Activated naive CD4-positive, alpha-beta T cell treated with anti-CD3 and anti-CD28 coated beads, Interleukin-2, amount 50 U/mL, for 72 hours (primary cell): ENCODE data around the gene P2RX7. TPM values are rescaled to one million over a fixed set of nuclear protein-coding genes. Genes with fewer than 3 reads are reported as not detected.

Experiments
- ATAC-seq, 2 donors: fragments of 150-1000 bp; cut with Tn5 transposase; 2 replicates each; pipeline ENCODE4 v1.10.0; 2021; ENCODE audit warnings: mild to moderate bottlenecking in 2 of 2, moderate library complexity in 2 of 2
- DNase-seq, 2 donors: peaks; one replicate each; pipeline ENCODE4 v3.0.0; 2021 to 2022; ENCODE audit warnings: low spot score in 2 of 2
- H3K27ac Mint-ChIP-seq, 2 donors: one replicate each; pipeline ENCODE4 v1.8.0; 2022; ENCODE audit warnings: mild to moderate bottlenecking in 2 of 2, mixed read lengths in 2 of 2
- H3K36me3 Mint-ChIP-seq, 2 donors: one replicate each; pipeline ENCODE4 v1.8.0; 2022; ENCODE audit warnings: mixed read lengths in 2 of 2
- H3K9me3 Mint-ChIP-seq, 2 donors: one replicate each; pipeline ENCODE4 v1.8.0; 2022; ENCODE audit warnings: mixed read lengths in 2 of 2
- total RNA-seq, 2 donors: library from RNA; stranded (reverse); gene quantifications; one replicate each; pipeline ENCODE4 v1.2.3, GENCODE V29; 2022

Gene P2RX7
- 1 to 10 TPM; 1.2 to 7.3 TPM for total RNA-seq

- peak; percentile 53 to 54 for ATAC-seq
- Mint-ChIP-seq H3K27ac (peak within 1 kb of the TSS; percentile 71 to 83), H3K36me3 (peaks cover 4 to 12% of the 10 kb centered on the region in 2 donors), H3K9me3 (peaks cover 8 to 9% of the 10 kb centered on the region in 2 donors)
- DNase-seq, result peak; percentile 39 to 69
Measured at GRCh38 chr12:121132601-121133481, at the start of gene P2RX7. Gene P2RX7 (plus strand): TSS chr12:121132876. CDS start chr12:121132971, 95 bp downstream.

GRCh38 chr12:121084229-121084628, 48.4 kb upstream of the P2RX7 start:
- no peaks in the 10 kb centered on the region for H3K36me3 Mint-ChIP-seq
- no peak for ATAC-seq
- H3K27ac Mint-ChIP-seq, result no peak overlapping the region
- DNase-seq, result no peak
- H3K9me3 Mint-ChIP-seq, result no peaks in the 10 kb centered on the region

- Mint-ChIP-seq H3K9me3 (no peaks in the 10 kb centered on the region), H3K27ac (no peak overlapping the region), H3K36me3 (no peaks in the 10 kb centered on the region)
- DNase-seq (no peak), ATAC-seq (no peak)
Measured at GRCh38 chr12:121085069-121085468, 47.6 kb upstream of the P2RX7 start.

- Mint-ChIP-seq H3K27ac (no peak overlapping the region), H3K9me3 (no peaks in the 10 kb centered on the region), H3K36me3 (no peaks in the 10 kb centered on the region)
- DNase-seq (no peak), ATAC-seq (no peak)
Measured at GRCh38 chr12:121085506-121086353, 46.9 kb upstream of the P2RX7 start.

- ATAC-seq (no peak), DNase-seq (no peak)
- H3K9me3 Mint-ChIP-seq, result no peaks in the 10 kb centered on the region
- H3K36me3 Mint-ChIP-seq, result no peaks in the 10 kb centered on the region
- peak overlapping the region in 1 of 2 donors; percentile 25 for H3K27ac Mint-ChIP-seq
Measured at GRCh38 chr12:121086781-121087295, 45.8 kb upstream of the P2RX7 start.

- H3K9me3 Mint-ChIP-seq, result no peaks in the 10 kb centered on the region
Measured at GRCh38 chr12:121087467-121088194, 45.0 kb upstream of the P2RX7 start.

GRCh38 chr12:121088195-121088585, 44.5 kb upstream of the P2RX7 start:
- Mint-ChIP-seq H3K9me3 (no peaks in the 10 kb centered on the region), H3K36me3 (no peaks in the 10 kb centered on the region), H3K27ac (peak overlapping the region in 1 of 2 donors; percentile 25)
- DNase-seq (no peak), ATAC-seq (no peak)

More at GRCh38 chr12:121087467-121088194, 45.0 kb upstream of the P2RX7 start:
- Mint-ChIP-seq H3K36me3 (no peaks in the 10 kb centered on the region), H3K27ac (peak overlapping the region; percentile 25 to 84)
- DNase-seq, result no peak
- peak in 1 of 2 donors; percentile 43 for ATAC-seq

GRCh38 chr12:121089031-121089812, 43.5 kb upstream of the P2RX7 start:
- ATAC-seq, result no peak
- DNase-seq, result no peak
- Mint-ChIP-seq H3K27ac (no peak overlapping the region), H3K9me3 (no peaks in the 10 kb centered on the region), H3K36me3 (no peaks in the 10 kb centered on the region)

- no peak overlapping the region for H3K27ac Mint-ChIP-seq
- ATAC-seq (no peak), DNase-seq (no peak)
- no peaks in the 10 kb centered on the region for H3K36me3 Mint-ChIP-seq
- H3K9me3 Mint-ChIP-seq, result no peaks in the 10 kb centered on the region
Measured at GRCh38 chr12:121089813-121090430, 42.8 kb upstream of the P2RX7 start.

- H3K27ac Mint-ChIP-seq, result no peak overlapping the region
- DNase-seq (no peak), ATAC-seq (no peak)
- no peaks in the 10 kb centered on the region for H3K9me3 Mint-ChIP-seq
- no peaks in the 10 kb centered on the region for H3K36me3 Mint-ChIP-seq
Measured at GRCh38 chr12:121090586-121091514, 41.8 kb upstream of the P2RX7 start.

GRCh38 chr12:121092034-121092433, 40.6 kb upstream of the P2RX7 start:
- DNase-seq (no peak), ATAC-seq (no peak)
- no peaks in the 10 kb centered on the region for H3K9me3 Mint-ChIP-seq
- H3K36me3 Mint-ChIP-seq, result no peaks in the 10 kb centered on the region
- no peak overlapping the region for H3K27ac Mint-ChIP-seq

- H3K9me3 Mint-ChIP-seq, result no peaks in the 10 kb centered on the region
- H3K27ac Mint-ChIP-seq, result no peak overlapping the region
- DNase-seq (no peak), ATAC-seq (no peak)
- H3K36me3 Mint-ChIP-seq, result no peaks in the 10 kb centered on the region
Measured at GRCh38 chr12:121093487-121093891, 39.2 kb upstream of the P2RX7 start.

- peak; percentile 75 to 81 for DNase-seq
- Mint-ChIP-seq H3K27ac (no peak overlapping the region), H3K36me3 (peaks cover 6 to 9% of the 10 kb centered on the region in 2 donors), H3K9me3 (peaks cover 0 to 7% of the 10 kb centered on the region in 2 donors)
- peak; percentile 91 to 94 for ATAC-seq
Measured at GRCh38 chr12:121095544-121096198, 37.0 kb upstream of the P2RX7 start.

- Mint-ChIP-seq H3K9me3 (peaks cover 0 to 7% of the 10 kb centered on the region in 2 donors), H3K36me3 (peaks cover 6 to 9% of the 10 kb centered on the region in 2 donors), H3K27ac (no peak overlapping the region)
- DNase-seq (peak in 1 of 2 donors; percentile 43), ATAC-seq (no peak)
Measured at GRCh38 chr12:121096199-121096798, 36.4 kb upstream of the P2RX7 start.
